NOMO-1 (cell line): ENCODE measurements around the gene ADH1B.
"Not testable (repeated sequence)": the region's sequence is repeated elsewhere in the genome, so short reads cannot be mapped to it uniquely, and the experiment has no call there.

Experiments
- DNase-seq, 2 experiments: peaks; one replicate each; lab custom pipeline; 2025; ENCODE audit not compliant: unreplicated experiment in 2 of 2; lab: John Stamatoyannopoulos, UW

Gene ADH1B

GRCh38 chr4:99324979-99325378 lies 3.8 kb upstream of the ADH1B start:
- DNase-seq = no peak

GRCh38 chr4:99324361-99324760 lies 3.2 kb upstream of the ADH1B start:
- DNase-seq = no peak

- DNase-seq = no peak
Measured at GRCh38 chr4:99323756-99324155, 2.6 kb upstream of the ADH1B start.

- DNase-seq = not testable (repeated sequence)
Measured at GRCh38 chr4:99317811-99318210, 3.4 kb downstream of the ADH1B start.

- DNase-seq = no peak
Measured at GRCh38 chr4:99317354-99317753, 3.8 kb downstream of the ADH1B start.

GRCh38 chr4:99315839-99316238 lies 5.4 kb downstream of the ADH1B start:
- no peak for DNase-seq

- no peak for DNase-seq
Measured at GRCh38 chr4:99314211-99314610, 7.0 kb downstream of the ADH1B start.

GRCh38 chr4:99310389-99310788 lies 10.8 kb downstream of the ADH1B start:
- no peak for DNase-seq

- no peak for DNase-seq
Measured at GRCh38 chr4:99305638-99306400, 15.4 kb downstream of the ADH1B start.

- no peak for DNase-seq
Measured at GRCh38 chr4:99301376-99302164, 19.6 kb downstream of the ADH1B start.

- DNase-seq = no peak
Measured at GRCh38 chr4:99300934-99301333, 20.3 kb downstream of the ADH1B start.

- DNase-seq = no peak
Measured at GRCh38 chr4:99293357-99293756, 27.8 kb downstream of the ADH1B start.

- DNase-seq = no peak
Measured at GRCh38 chr4:99290848-99291786, 30.1 kb downstream of the ADH1B start, which contains the start of gene ADH1A. ADH1A (minus strand) TSS chr4:99290985; CDS start chr4:99290914, 71 bp downstream.

GRCh38 chr4:99285387-99285786 lies 35.8 kb downstream of the ADH1B start:
- no peak for DNase-seq

GRCh38 chr4:99282731-99283130 lies 38.5 kb downstream of the ADH1B start:
- DNase-seq = no peak

GRCh38 chr4:99281261-99281660 lies 39.9 kb downstream of the ADH1B start:
- no peak for DNase-seq

- no peak for DNase-seq
Measured at GRCh38 chr4:99276417-99276816, 44.8 kb downstream of the ADH1B start.

- DNase-seq = no peak
Measured at GRCh38 chr4:99275885-99276284, 45.3 kb downstream of the ADH1B start.

- DNase-seq = no peak
Measured at GRCh38 chr4:99275050-99275449, 46.2 kb downstream of the ADH1B start.

GRCh38 chr4:99273704-99274103 lies 47.5 kb downstream of the ADH1B start:
- DNase-seq = no peak

GRCh38 chr4:99264927-99265326 lies 56.3 kb downstream of the ADH1B start:
- no peak for DNase-seq
